Osteocyte (in vitro differentiated cells): ENCODE measurements around the gene SCGB3A2. TPM values are rescaled to one million over a fixed set of nuclear protein-coding genes. Genes with fewer than 3 reads are reported as not detected.

ENCODE experiments used
- DNase-seq: peaks from one replicate; pipeline ENCODE4 v3.0.0; 2021; ENCODE audit warnings: mixed read lengths; ENCODE audit not compliant: unreplicated experiment; ENCODE audit errors: extremely low spot score
- H3K27ac Mint-ChIP-seq: one replicate; pipeline ENCODE4 v1.8.0; 2021; ENCODE audit warnings: mild to moderate bottlenecking, mixed read lengths; ENCODE audit not compliant: unreplicated experiment
- H3K27me3 Mint-ChIP-seq: one replicate; pipeline ENCODE4 v1.8.0; 2021; ENCODE audit warnings: mixed read lengths; ENCODE audit not compliant: unreplicated experiment
- H3K36me3 Mint-ChIP-seq: one replicate; pipeline ENCODE4 v1.8.0; 2021; ENCODE audit warnings: mixed read lengths; ENCODE audit not compliant: unreplicated experiment
- H3K4me1 Mint-ChIP-seq: one replicate; pipeline ENCODE4 v1.8.0; 2021; ENCODE audit warnings: mixed read lengths; ENCODE audit not compliant: unreplicated experiment
- H3K4me3 Mint-ChIP-seq: one replicate; pipeline ENCODE4 v1.8.0; 2021; ENCODE audit warnings: mild to moderate bottlenecking, moderate library complexity, mixed read lengths; ENCODE audit not compliant: unreplicated experiment
- H3K9me3 Mint-ChIP-seq: one replicate; pipeline ENCODE4 v1.8.0; 2021; ENCODE audit warnings: mixed read lengths; ENCODE audit not compliant: unreplicated experiment
- long read RNA-seq: library from polyadenylated mRNA; unstranded; transcript quantifications from one replicate; pipeline ENCODE4 v2.0.0, GENCODE V29; 2021
- total RNA-seq: library from RNA; stranded (reverse); gene quantifications from 2 replicates; pipeline ENCODE4 v1.2.1, GENCODE V29; 2021
- TF ChIP-seq, protein P1 (sequence below): fragments of 200-600 bp; sonication (generic); IDR thresholded peaks from 2 replicates; pipeline ENCODE4 v1.5.0; 2021; ENCODE audit warnings: antibody characterized with exemption, mild to moderate bottlenecking, moderate library complexity

The SCGB3A2 gene, protein sequence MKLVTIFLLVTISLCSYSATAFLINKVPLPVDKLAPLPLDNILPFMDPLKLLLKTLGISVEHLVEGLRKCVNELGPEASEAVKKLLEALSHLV
- not detected in 2 replicates for total RNA-seq
- long read RNA-seq: 0 reads

DNA sequence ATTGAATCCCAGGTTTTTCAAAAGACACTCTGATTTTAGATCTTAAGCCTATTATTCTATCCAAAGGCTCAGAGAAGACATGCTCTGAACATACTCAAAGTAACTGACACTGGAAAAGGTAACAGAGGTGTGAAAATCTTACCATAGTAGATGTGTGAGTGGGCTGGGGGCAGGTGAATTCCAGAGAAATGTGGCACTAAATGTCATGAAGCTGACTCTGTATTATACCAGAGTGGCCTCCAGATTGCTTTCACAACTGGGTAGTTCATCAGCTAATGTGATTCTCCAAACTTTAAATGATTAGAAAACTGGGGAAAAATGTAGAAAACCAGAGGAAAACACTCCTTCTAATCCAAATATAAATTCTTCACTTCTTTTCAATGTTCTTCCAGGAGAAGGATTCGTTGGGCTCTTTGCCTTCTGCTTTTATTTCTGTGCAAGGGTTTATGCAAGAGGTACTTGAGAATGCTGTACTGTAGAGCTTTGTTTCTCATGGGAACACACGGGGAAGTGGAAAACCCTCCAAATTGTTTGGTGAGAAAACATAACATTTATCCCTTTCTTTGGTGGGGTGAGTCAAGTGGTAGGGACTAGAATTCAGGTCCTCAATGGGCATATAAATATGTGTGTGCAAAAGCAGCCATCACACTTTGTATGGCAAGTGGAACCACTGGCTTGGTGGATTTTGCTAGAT lies at the start of gene SCGB3A2:
Gene SCGB3A2 (plus strand): TSS at position 646 of the 694 bp plus-strand sequence. CDS start 93 bp downstream, outside the sequence.
- Mint-ChIP-seq H3K4me3 (no peak within 1 kb of the TSS), H3K27me3 (peaks cover 81% of the 10 kb centered on the region), H3K27ac (no peak within 1 kb of the TSS), H3K4me1 (no peaks in the 10 kb centered on the region), H3K9me3 (no peaks in the 10 kb centered on the region), H3K36me3 (no peaks in the 10 kb centered on the region)
- no peak for DNase-seq
- TF ChIP-seq, protein P1, sequence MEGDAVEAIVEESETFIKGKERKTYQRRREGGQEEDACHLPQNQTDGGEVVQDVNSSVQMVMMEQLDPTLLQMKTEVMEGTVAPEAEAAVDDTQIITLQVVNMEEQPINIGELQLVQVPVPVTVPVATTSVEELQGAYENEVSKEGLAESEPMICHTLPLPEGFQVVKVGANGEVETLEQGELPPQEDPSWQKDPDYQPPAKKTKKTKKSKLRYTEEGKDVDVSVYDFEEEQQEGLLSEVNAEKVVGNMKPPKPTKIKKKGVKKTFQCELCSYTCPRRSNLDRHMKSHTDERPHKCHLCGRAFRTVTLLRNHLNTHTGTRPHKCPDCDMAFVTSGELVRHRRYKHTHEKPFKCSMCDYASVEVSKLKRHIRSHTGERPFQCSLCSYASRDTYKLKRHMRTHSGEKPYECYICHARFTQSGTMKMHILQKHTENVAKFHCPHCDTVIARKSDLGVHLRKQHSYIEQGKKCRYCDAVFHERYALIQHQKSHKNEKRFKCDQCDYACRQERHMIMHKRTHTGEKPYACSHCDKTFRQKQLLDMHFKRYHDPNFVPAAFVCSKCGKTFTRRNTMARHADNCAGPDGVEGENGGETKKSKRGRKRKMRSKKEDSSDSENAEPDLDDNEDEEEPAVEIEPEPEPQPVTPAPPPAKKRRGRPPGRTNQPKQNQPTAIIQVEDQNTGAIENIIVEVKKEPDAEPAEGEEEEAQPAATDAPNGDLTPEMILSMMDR: no peak

DNA sequence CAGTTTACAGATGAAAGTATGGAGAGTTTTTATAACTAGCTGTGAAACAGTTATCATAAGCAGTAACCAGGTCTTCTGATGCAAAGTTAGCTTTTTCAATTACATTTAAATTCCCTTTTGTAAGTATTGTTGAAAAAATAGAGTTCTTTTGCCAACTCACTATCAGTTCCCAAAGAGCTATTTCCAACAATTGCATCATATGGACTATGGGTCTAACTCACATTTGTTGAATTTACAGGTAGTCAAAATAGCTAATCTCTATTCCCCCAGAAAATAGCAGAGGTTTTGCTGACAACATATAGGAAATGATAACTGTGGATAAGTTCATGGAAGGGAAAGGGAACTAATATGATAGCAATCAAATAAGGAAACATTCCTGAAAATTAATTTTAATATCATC lies 48.5 kb upstream of the SCGB3A2 start:
- no peak overlapping the region for H3K27ac Mint-ChIP-seq
- no peak overlapping the region for H3K4me3 Mint-ChIP-seq
- H3K9me3 Mint-ChIP-seq: no peaks in the 10 kb centered on the region
- H3K4me1 Mint-ChIP-seq: no peaks in the 10 kb centered on the region
- H3K27me3 Mint-ChIP-seq: peaks cover 47% of the 10 kb centered on the region
- TF ChIP-seq, protein P1: no peak
- H3K36me3 Mint-ChIP-seq: no peaks in the 10 kb centered on the region
- DNase-seq: no peak

DNA sequence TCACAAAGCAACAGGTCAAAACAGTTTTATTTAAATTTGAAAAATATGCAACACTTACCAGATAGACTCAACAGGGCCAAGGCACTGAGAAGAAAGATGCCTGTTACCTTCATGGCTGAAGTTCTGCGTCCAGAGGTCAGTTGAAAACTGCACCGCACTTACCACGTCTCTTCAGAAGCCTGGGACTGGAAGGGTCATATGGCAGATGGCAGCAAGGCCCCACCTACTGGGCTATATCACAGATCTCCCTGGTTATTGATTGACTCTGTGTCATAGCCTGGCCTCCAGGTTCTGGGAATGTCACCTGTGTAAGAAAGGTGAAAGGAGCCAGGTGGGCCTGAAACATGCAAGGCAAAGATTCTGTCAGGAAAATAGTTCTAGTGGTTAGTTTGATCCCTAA lies 47.0 kb upstream of the SCGB3A2 start, which contains the start of gene SPINK1:
Gene SPINK1 (minus strand): TSS at position 207 of the 400 bp plus-strand sequence. CDS start 94 bp downstream, at position 113.
- no peaks in the 10 kb centered on the region for H3K36me3 Mint-ChIP-seq
- peaks cover 41% of the 10 kb centered on the region for H3K27me3 Mint-ChIP-seq
- no peak for DNase-seq
- H3K9me3 Mint-ChIP-seq: no peaks in the 10 kb centered on the region
- TF ChIP-seq, protein P1: no peak
- H3K27ac Mint-ChIP-seq: no peak within 1 kb of the TSS
- no peak within 1 kb of the TSS for H3K4me3 Mint-ChIP-seq
- no peaks in the 10 kb centered on the region for H3K4me1 Mint-ChIP-seq

DNA sequence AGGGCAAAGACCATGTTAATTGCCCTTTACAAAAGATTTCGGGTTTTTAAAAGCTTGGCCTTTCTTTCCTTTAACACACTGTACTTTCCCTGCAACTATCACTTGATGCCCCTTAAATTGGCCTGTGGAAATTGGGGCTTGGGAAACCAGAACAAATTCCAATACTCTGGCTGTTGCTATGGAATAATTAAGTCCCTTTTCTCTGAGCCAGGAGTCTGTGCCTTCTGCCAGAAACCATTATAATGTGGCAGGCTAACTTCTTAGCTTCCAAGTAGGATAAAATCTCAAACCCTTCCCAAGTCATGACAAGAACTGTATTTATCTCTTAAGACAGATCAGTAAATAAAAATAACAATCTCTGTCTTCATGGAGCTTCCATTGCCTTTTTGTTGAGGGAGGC lies 46.0 kb upstream of the SCGB3A2 start:
- DNase-seq: no peak
- TF ChIP-seq, protein P1: no peak
- peaks cover 39% of the 10 kb centered on the region for H3K27me3 Mint-ChIP-seq
- no peaks in the 10 kb centered on the region for H3K9me3 Mint-ChIP-seq
- H3K36me3 Mint-ChIP-seq: no peaks in the 10 kb centered on the region
- no peak overlapping the region for H3K27ac Mint-ChIP-seq
- no peak overlapping the region for H3K4me3 Mint-ChIP-seq
- no peaks in the 10 kb centered on the region for H3K4me1 Mint-ChIP-seq

DNA sequence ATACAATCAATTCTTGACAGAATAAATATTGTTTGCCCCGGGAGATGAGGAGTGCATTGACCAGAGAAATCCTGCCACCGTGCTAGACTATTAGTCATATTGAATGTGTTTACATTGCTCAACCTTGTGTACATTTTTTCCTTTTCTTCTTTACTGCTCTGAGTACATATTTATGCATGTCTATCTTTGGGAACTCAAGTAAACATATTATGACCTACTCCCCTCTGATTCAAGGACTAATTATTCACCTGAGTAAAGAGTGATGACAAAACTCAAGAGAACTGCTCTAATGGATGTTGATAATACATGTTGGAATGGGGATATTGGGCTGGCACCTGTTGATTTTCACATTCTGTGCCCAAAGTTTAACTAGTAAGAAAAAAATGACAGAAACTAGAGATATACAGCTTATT lies 43.1 kb upstream of the SCGB3A2 start:
- no peak for DNase-seq
- no peaks in the 10 kb centered on the region for H3K4me1 Mint-ChIP-seq
- H3K9me3 Mint-ChIP-seq: no peaks in the 10 kb centered on the region
- peaks cover 37% of the 10 kb centered on the region for H3K27me3 Mint-ChIP-seq
- H3K4me3 Mint-ChIP-seq: no peak overlapping the region
- H3K27ac Mint-ChIP-seq: no peak overlapping the region
- TF ChIP-seq, protein P1: no peak
- no peaks in the 10 kb centered on the region for H3K36me3 Mint-ChIP-seq
